IMR-90 (cell line): Measurements from ENCODE around the gene TRIM62. TPM values are rescaled to one million over a fixed set of nuclear protein-coding genes. Genes with fewer than 3 reads are reported as not detected.

Experiments used
- ATAC-seq: fragments of 200-7000 bp; cut with Tn5 transposase; 2 replicates; pipeline ENCODE4 v1.9.1; 2020; ENCODE audit warnings: low read depth, mild to moderate bottlenecking, moderate library complexity
- BruUV-seq: library from RNA; stranded (reverse); fragments of 400-500 nt; replicated peaks from 2 replicates; lab custom pipeline; 2021; lab: Mats Ljungman, UMichigan
- CTCF ChIA-PET: fragments of 300-600 bp; formaldehyde crosslinking; extraction: SDS; loops from one replicate; lab custom pipeline; 2021; ENCODE audit warnings: antibody characterized with exemption; lab: Yijun Ruan, JAX
- POLR2A ChIA-PET: fragments of 300-600 bp; sonication (Branson Sonifier 250); formaldehyde crosslinking; loops from one replicate; lab custom pipeline; 2022; ENCODE audit warnings: antibody characterized with exemption; ENCODE audit not compliant: unreplicated experiment; lab: Charles Lee
- DNase-seq: peaks from one replicate; pipeline ENCODE4 v3.0.0; 2013
- H2AFZ ChIP-seq: replicated peaks from 2 replicates; pipeline ENCODE3; 2013; ENCODE audit warnings: low read length, mild to moderate bottlenecking; ENCODE audit not compliant: poor library complexity
- H2AK5ac ChIP-seq: 2 replicates; pipeline ENCODE4 v1.6.1; 2013; ENCODE audit warnings: low read depth, low read length, inconsistent platforms
- H2AK9ac ChIP-seq: replicated peaks from 2 replicates; pipeline ENCODE3; 2013; ENCODE audit warnings: mild to moderate bottlenecking, low read depth, low read length, moderate library complexity; ENCODE audit not compliant: poor library complexity
- H2BK120ac ChIP-seq: 2 replicates; pipeline ENCODE4 v1.6.1; 2013; ENCODE audit warnings: low read depth, low read length, inconsistent platforms
- H2BK15ac ChIP-seq: 3 replicates; pipeline ENCODE4 v1.6.1; 2013; ENCODE audit warnings: low read depth, low read length, inconsistent platforms
- H2BK20ac ChIP-seq: 2 replicates; pipeline ENCODE4 v1.6.1; 2013; ENCODE audit warnings: low read depth, mild to moderate bottlenecking, inconsistent platforms, low read length, moderate library complexity
- H2BK5ac ChIP-seq: 2 replicates; pipeline ENCODE4 v1.6.1; 2013; ENCODE audit warnings: mild to moderate bottlenecking, low read depth, low read length, inconsistent platforms; ENCODE audit not compliant: poor library complexity, severe bottlenecking
- H3K14ac ChIP-seq: replicated peaks from 2 replicates; pipeline ENCODE4 v1.6.1; 2013; ENCODE audit warnings: low read depth, low read length, inconsistent platforms
- H3K18ac ChIP-seq: 2 replicates; pipeline ENCODE4 v1.6.1; 2013; ENCODE audit warnings: low read depth, low read length, control low read depth
- H3K23ac ChIP-seq: 2 replicates; pipeline ENCODE4 v1.6.1; 2013; ENCODE audit warnings: low read depth, low read length, inconsistent platforms
- H3K27ac ChIP-seq: 2 replicates; pipeline ENCODE4 v1.5.1; 2013; ENCODE audit warnings: mild to moderate bottlenecking, control low read depth, low read length; ENCODE audit not compliant: insufficient read depth
- H3K27me3 ChIP-seq: 2 replicates; pipeline ENCODE4 v1.6.1; 2013; ENCODE audit warnings: low read length; ENCODE audit not compliant: control insufficient read depth, insufficient read depth
- H3K36me3 ChIP-seq: 2 replicates; pipeline ENCODE4 v1.6.1; 2013; ENCODE audit warnings: low read length, mixed read lengths; ENCODE audit not compliant: control insufficient read depth, insufficient read depth
- H3K4ac ChIP-seq: 2 replicates; pipeline ENCODE4 v1.6.1; 2013; ENCODE audit warnings: low read depth, low read length, inconsistent platforms
- H3K4me1 ChIP-seq: 2 replicates; pipeline ENCODE4 v1.6.1; 2013; ENCODE audit warnings: low read length, mixed read lengths; ENCODE audit not compliant: control insufficient read depth, insufficient read depth
- H3K4me2 ChIP-seq: 2 replicates; pipeline ENCODE4 v1.6.1; 2013; ENCODE audit warnings: low read depth, mild to moderate bottlenecking, control low read depth, low read length, moderate library complexity
- H3K4me3 ChIP-seq: 2 replicates; pipeline ENCODE4 v1.5.1; 2013; ENCODE audit warnings: low read depth, mild to moderate bottlenecking, control low read depth, low read length, moderate library complexity; ENCODE audit not compliant: insufficient read depth
- H3K56ac ChIP-seq: 2 replicates; pipeline ENCODE4 v1.6.1; 2013; ENCODE audit warnings: low read length, inconsistent platforms; ENCODE audit not compliant: insufficient read depth; ENCODE audit errors: extremely low read depth
- H3K79me1 ChIP-seq, 2 experiments: 2 replicates each; pipeline ENCODE4 v1.6.1; 2013; ENCODE audit warnings: low read length in 2 of 2, inconsistent platforms in 1 of 2, low read depth in 1 of 2
- H3K9ac ChIP-seq: 2 replicates; pipeline ENCODE4 v1.6.1; 2013; ENCODE audit warnings: low read depth, low read length, control low read depth
- H3K9me1 ChIP-seq: 2 replicates; pipeline ENCODE4 v1.6.1; 2013; ENCODE audit warnings: low read length, inconsistent platforms; ENCODE audit not compliant: insufficient read depth
- H3K9me3 ChIP-seq: 2 replicates; pipeline ENCODE4 v1.6.1; 2013; ENCODE audit warnings: low read length; ENCODE audit not compliant: control insufficient read depth, insufficient read depth
- H4K20me1 ChIP-seq: 2 replicates; pipeline ENCODE4 v1.6.1; 2013; ENCODE audit warnings: low read length, inconsistent platforms; ENCODE audit not compliant: insufficient read depth
- H4K5ac ChIP-seq: 2 replicates; pipeline ENCODE4 v1.6.1; 2013; ENCODE audit warnings: mild to moderate bottlenecking, low read depth, low read length, control low read depth
- H4K8ac ChIP-seq, 2 experiments: 2 replicates each; pipeline ENCODE4 v1.6.1; 2013; ENCODE audit warnings: low read depth in 2 of 2, low read length in 2 of 2, control low read depth in 1 of 2, inconsistent platforms in 1 of 2
- H4K91ac ChIP-seq: 2 replicates; pipeline ENCODE4 v1.6.1; 2013; ENCODE audit warnings: low read depth, low read length, inconsistent platforms; ENCODE audit not compliant: insufficient read depth
- BHLHE40 ChIP-seq: fragments of 150-350 bp; IDR thresholded peaks from 2 replicates; pipeline ENCODE4 v1.6.1; 2016; ENCODE audit warnings: mild to moderate bottlenecking, low read depth, low read length
- CEBPB ChIP-seq: IDR thresholded peaks from 2 replicates; pipeline ENCODE4 v1.6.1; 2012; ENCODE audit warnings: low read depth, low read length, improper control_type of control experiment
- CHD1 ChIP-seq: IDR thresholded peaks from 2 replicates; pipeline ENCODE4 v1.6.1; 2012; ENCODE audit warnings: low read depth, low read length, improper control_type of control experiment
- FOS ChIP-seq: fragments of 150-350 bp; IDR thresholded peaks from 2 replicates; pipeline ENCODE4 v1.6.1; 2016; ENCODE audit warnings: low read depth, low read length
- MAFK ChIP-seq: IDR thresholded peaks from 2 replicates; pipeline ENCODE4 v1.6.1; 2012; ENCODE audit warnings: low read depth, low read length, improper control_type of control experiment
- MAZ ChIP-seq: IDR thresholded peaks from 2 replicates; pipeline ENCODE4 v1.6.1; 2012; ENCODE audit warnings: low read depth, mild to moderate bottlenecking, low read length, improper control_type of control experiment, moderate library complexity, borderline replicate concordance
- MXI1 ChIP-seq: IDR thresholded peaks from 2 replicates; pipeline ENCODE4 v1.6.1; 2012; ENCODE audit warnings: low read depth, mild to moderate bottlenecking, low read length, moderate library complexity, borderline replicate concordance
- NFE2L2 ChIP-seq: fragments of 150-350 bp; IDR thresholded peaks from 2 replicates; pipeline ENCODE4 v1.6.1; 2016; ENCODE audit warnings: low read depth, mild to moderate bottlenecking, low read length
- POLR2A ChIP-seq: IDR thresholded peaks from 2 replicates; pipeline ENCODE4 v1.6.1; 2012; ENCODE audit warnings: mild to moderate bottlenecking, low read depth, low read length
- RAD21 ChIP-seq: IDR thresholded peaks from 2 replicates; pipeline ENCODE4 v1.6.1; 2012; ENCODE audit warnings: low read length, improper control_type of control experiment
- RCOR1 ChIP-seq: IDR thresholded peaks from 2 replicates; pipeline ENCODE4 v1.6.1; 2012; ENCODE audit warnings: mild to moderate bottlenecking, low read length, improper control_type of control experiment; ENCODE audit not compliant: insufficient replicate concordance
- RFX5 ChIP-seq: IDR thresholded peaks from 2 replicates; pipeline ENCODE4 v1.8.0; 2012; ENCODE audit warnings: low read depth, mild to moderate bottlenecking, low read length, moderate library complexity
- SMC3 ChIP-seq: fragments of 150-350 bp; IDR thresholded peaks from 2 replicates; pipeline ENCODE4 v1.6.1; 2016; ENCODE audit warnings: low read depth, mild to moderate bottlenecking, antibody characterized with exemption, low read length, moderate library complexity
- USF2 ChIP-seq: fragments of 150-350 bp; IDR thresholded peaks from 2 replicates; pipeline ENCODE4 v1.6.1; 2017; ENCODE audit warnings: mild to moderate bottlenecking, antibody characterized with exemption, low read length, low read depth
- WGBS, 2 experiments: methylation state at CpG; one replicate each; pipeline versions ENCODE4 v1.1.5 to v1.1.7; 2013; ENCODE audit warnings: missing lambda C conversion rate in 2 of 2; ENCODE audit not compliant: insufficient read length in 1 of 2; ENCODE audit errors: extremely low coverage in 2 of 2; 5-methylcytosine and 5-hydroxymethylcytosine counted together
- dilution Hi-C: fragments of 300-500 bp; cut with HindIII; formaldehyde crosslinking; loops from one replicate; pipeline ENCODE4 v1.14.3; 2018; ENCODE audit warnings: low sequenced_read_pairs; ENCODE audit not compliant: unreplicated experiment
- in situ Hi-C: fragments of 300-500 bp; cut with MboI; formaldehyde crosslinking; loops from 3 replicates; pipeline ENCODE4 v1.14.3; 2019; ENCODE audit warnings: low sequenced_read_pairs, inconsistent platforms, mixed read lengths
- intact Hi-C: fragments of 100-400 bp; cut with micrococcal nuclease; formaldehyde crosslinking; loops from 2 replicates; pipeline ENCODE4 v1.10.0; 2022
- polyA plus RNA-seq, 3 experiments: library from polyadenylated mRNA; depleted of rRNA; stranded (reverse); fragments of >200 nt; gene quantifications; 2 replicates each; pipeline ENCODE4 v1.2.3, GENCODE V29; 2012; ENCODE audit warnings: low replicate concordance in 1 of 3
- total RNA-seq: library from RNA; depleted of rRNA; stranded (reverse); fragments of >200 nt; gene quantifications from 2 replicates; pipeline ENCODE4 v1.2.3, GENCODE V29; 2012
- TF ChIP-seq, protein P1 (sequence below): conservative IDR thresholded peaks from 2 replicates; pipeline ENCODE4 v1.5.1; 2012; ENCODE audit warnings: mild to moderate bottlenecking, low read depth, low read length, improper control_type of control experiment

Gene TRIM62
- total and polyA plus RNA-seq, 2 of the 4 experiments (the other 2 are of a cell fraction) = 3.0 to 11.1 TPM

DNA sequence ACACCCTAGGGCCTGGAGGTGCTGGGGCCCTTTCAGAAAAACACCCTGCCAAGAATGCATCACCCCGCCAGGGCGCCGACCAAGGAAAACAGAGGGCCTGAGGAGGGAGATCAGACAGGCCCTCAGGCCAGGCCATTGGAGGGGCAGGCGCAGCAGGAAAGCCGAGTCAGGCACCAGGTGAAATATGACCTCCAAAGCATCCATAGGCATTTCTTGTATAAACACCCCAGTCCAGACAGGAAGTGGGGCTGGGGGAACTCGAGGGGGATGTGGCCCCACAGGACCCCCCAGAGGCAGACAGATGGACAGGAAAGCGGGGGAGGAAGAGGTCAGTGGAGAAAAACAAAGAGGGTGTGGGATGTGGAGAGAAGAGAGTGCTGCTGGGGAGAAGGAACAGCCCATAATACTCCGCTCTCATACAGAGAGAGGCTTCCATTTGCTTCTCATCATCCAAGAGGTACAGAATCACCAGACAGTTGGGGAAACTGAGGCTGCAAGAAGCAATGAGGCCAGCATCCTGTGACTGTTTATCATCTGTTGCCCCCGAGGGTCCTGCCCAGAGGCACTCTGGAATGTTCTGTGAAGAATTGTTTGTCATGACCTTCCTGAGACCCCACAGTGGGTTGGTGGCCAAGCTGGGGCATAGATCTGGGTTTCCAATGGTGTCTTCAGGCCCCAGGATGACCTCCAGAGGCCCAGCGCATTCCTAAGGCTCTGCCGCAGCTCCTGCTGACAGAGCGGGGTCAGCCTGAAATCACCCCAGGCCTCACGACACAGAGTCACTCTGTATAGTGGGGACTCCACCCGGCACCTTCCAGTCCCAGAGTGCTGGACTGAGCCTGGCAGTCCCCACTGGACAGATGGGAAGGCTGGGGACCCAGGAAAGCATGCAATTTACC lies 18.0 kb downstream of the TRIM62 start:
- Histone ChIP-seq H3K9me1 (peaks cover 31% of the 10 kb centered on the region), H3K4me1 (peaks cover 26% of the 10 kb centered on the region), H3K36me3 (peaks cover 11% of the 10 kb centered on the region; the same call in 1 of the 2 replicates), H2BK20ac (peak overlapping the region; percentile 92), H3K4ac (peak overlapping the region; percentile 94), H3K56ac (peak overlapping the region; percentile 85), H2AK5ac (peak overlapping the region; percentile 92), H3K79me1 (peaks cover 5 to 52% of the 10 kb centered on the region in 2 experiments; a peak in 3 of 4 replicates), H3K23ac (peak overlapping the region; percentile 91), H3K18ac (peak overlapping the region; percentile 88), H3K9me3 (0 out of 2 replicates have a peak, but pooled peaks cover 3% of the 10 kb centered on the region), H2AK9ac (peak overlapping the region; percentile 21), H2BK120ac (peak overlapping the region; percentile 93), H3K4me2 (no peak overlapping the region; the same call in 1 of the 2 replicates), H4K20me1 (no peaks in the 10 kb centered on the region), H3K27ac (peak overlapping the region; percentile 81), H4K8ac (peak overlapping the region; percentile 89 to 91), H4K5ac (peak overlapping the region; percentile 88), H2BK15ac (peak overlapping the region; percentile 85; the same call in 2 of the 3 replicates), H3K27me3 (no peaks in the 10 kb centered on the region), H3K14ac (peak overlapping the region; percentile 93), H3K9ac (peak overlapping the region; percentile 51; the same call in 1 of the 2 replicates), H4K91ac (peak overlapping the region; percentile 93), H3K4me3 (no peak overlapping the region), H2BK5ac (peak overlapping the region; percentile 75), H2AFZ (peak overlapping the region; percentile 75)
- DNase-seq (peak; percentile 90), ATAC-seq (peak; percentile 86)
- dilution Hi-C loops = no loop called here
- ChIA-PET CTCF (interaction anchor here (0.6 kb wide), 1 partner anchor 398 kb away, joined by 3 read pairs; no protein-coding TSS in a partner anchor), POLR2A (interaction anchor here (0.6 kb wide), 1 partner anchor 289 kb away, joined by 3 read pairs; no protein-coding TSS in a partner anchor)
- no TSS peak for BruUV-seq
- intact Hi-C loops = no loop called here
- 0% methylated on average over 1 of the region's 14 CpGs; no CpG with 5 or more reads in 1 of the 2 experiments for WGBS, 2 experiments
- in situ Hi-C loops = no loop called here
- TF ChIP-seq NFE2L2 (peak; percentile 45; the same call in 1 of the 2 replicates), MAFK (0 out of 2 replicates have a peak, but pooled peaks have one; percentile 13), RCOR1 (peak; percentile 31), CHD1 (no peak), RFX5 (no peak), CEBPB (no peak), RAD21 (no peak), BHLHE40 (no peak), MAZ (peak; percentile 53; the same call in 1 of the 2 replicates), MXI1 (no peak), SMC3 (no peak), FOS (no peak), USF2 (no peak), POLR2A (no peak)
- TF ChIP-seq, protein P1, sequence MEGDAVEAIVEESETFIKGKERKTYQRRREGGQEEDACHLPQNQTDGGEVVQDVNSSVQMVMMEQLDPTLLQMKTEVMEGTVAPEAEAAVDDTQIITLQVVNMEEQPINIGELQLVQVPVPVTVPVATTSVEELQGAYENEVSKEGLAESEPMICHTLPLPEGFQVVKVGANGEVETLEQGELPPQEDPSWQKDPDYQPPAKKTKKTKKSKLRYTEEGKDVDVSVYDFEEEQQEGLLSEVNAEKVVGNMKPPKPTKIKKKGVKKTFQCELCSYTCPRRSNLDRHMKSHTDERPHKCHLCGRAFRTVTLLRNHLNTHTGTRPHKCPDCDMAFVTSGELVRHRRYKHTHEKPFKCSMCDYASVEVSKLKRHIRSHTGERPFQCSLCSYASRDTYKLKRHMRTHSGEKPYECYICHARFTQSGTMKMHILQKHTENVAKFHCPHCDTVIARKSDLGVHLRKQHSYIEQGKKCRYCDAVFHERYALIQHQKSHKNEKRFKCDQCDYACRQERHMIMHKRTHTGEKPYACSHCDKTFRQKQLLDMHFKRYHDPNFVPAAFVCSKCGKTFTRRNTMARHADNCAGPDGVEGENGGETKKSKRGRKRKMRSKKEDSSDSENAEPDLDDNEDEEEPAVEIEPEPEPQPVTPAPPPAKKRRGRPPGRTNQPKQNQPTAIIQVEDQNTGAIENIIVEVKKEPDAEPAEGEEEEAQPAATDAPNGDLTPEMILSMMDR = no peak
